ENCODE data around the gene MVD.

DNA sequence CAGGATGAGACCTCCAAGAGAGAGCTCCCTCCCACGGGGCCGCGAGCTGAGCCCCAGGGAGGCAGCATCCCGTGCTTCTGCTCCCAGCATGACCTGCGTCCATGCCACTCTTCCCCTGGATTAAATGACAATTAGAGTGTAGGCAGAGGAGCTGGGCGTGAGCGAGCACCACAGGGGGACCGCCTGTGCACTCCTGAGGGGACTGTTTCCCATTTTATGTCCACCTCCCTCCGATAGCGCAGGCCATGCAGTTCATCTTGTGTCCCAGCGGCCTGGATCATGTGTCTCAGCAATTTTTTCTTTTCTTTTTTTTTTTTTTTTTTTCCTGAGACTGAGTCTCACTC is 30.3 kb downstream of the MVD start:
- no peak for TF ChIP-seq POLR2A (IDR thresholded peaks at IDR 0.05)
- no peak for TF ChIP-seq CTCF (IDR thresholded peaks at IDR 0.05)

Measured in esophagus squamous epithelium (tissue), 4 donors.